ENCODE data around the gene RALGPS1.

RALGPS1 gene

GRCh38 chr9:127112735-127113161 lies 198.2 kb downstream of the RALGPS1 start:
- in situ Hi-C loops (cut with HindIII; ENCODE audit: low sequenced_read_pairs): no loop called here

GRCh38 chr9:127113191-127113972 lies 198.8 kb downstream of the RALGPS1 start:
- in situ Hi-C loops (cut with HindIII; ENCODE audit: low sequenced_read_pairs): no loop called here

- in situ Hi-C loops (cut with HindIII; ENCODE audit: low sequenced_read_pairs): no loop called here
These were observed 200.0 kb downstream of the RALGPS1 start for GRCh38 chr9:127114606-127115005.

GRCh38 chr9:127116088-127116726 lies 201.6 kb downstream of the RALGPS1 start:
- in situ Hi-C loops (cut with HindIII; ENCODE audit: low sequenced_read_pairs): no loop called here

GRCh38 chr9:127116957-127117356 lies 202.4 kb downstream of the RALGPS1 start:
- in situ Hi-C loops (cut with HindIII; ENCODE audit: low sequenced_read_pairs): no loop called here

GRCh38 chr9:127117801-127118200 lies 203.2 kb downstream of the RALGPS1 start:
- in situ Hi-C loops (cut with HindIII; ENCODE audit: low sequenced_read_pairs): no loop called here

GRCh38 chr9:127118597-127119319 lies 204.2 kb downstream of the RALGPS1 start:
- in situ Hi-C loops (cut with HindIII; ENCODE audit: low sequenced_read_pairs): no loop called here

GRCh38 chr9:127119320-127119709 lies 204.7 kb downstream of the RALGPS1 start:
- in situ Hi-C loops (cut with HindIII; ENCODE audit: low sequenced_read_pairs): no loop called here

- in situ Hi-C loops (cut with HindIII; ENCODE audit: low sequenced_read_pairs): no loop called here
These were observed 207.1 kb downstream of the RALGPS1 start for GRCh38 chr9:127121628-127122175.

- in situ Hi-C loops (cut with HindIII; ENCODE audit: low sequenced_read_pairs): no loop called here
These were observed 207.8 kb downstream of the RALGPS1 start, which contains the start of gene ANGPTL2 for GRCh38 chr9:127122176-127123063. ANGPTL2 (minus strand) TSS chr9:127122635; CDS start chr9:127108731, 13,904 bp downstream.

GRCh38 chr9:127123064-127123890 lies 208.7 kb downstream of the RALGPS1 start:
- in situ Hi-C loops (cut with HindIII; ENCODE audit: low sequenced_read_pairs): no loop called here

GRCh38 chr9:127124111-127124531 lies 209.5 kb downstream of the RALGPS1 start:
- in situ Hi-C loops (cut with HindIII; ENCODE audit: low sequenced_read_pairs): no loop called here

- in situ Hi-C loops (cut with HindIII; ENCODE audit: low sequenced_read_pairs): no loop called here
These were observed 210.2 kb downstream of the RALGPS1 start for GRCh38 chr9:127124792-127125191.

- in situ Hi-C loops (cut with HindIII; ENCODE audit: low sequenced_read_pairs): no loop called here
These were observed 212.4 kb downstream of the RALGPS1 start for GRCh38 chr9:127126971-127127370.

- in situ Hi-C loops (cut with HindIII; ENCODE audit: low sequenced_read_pairs): no loop called here
These were observed 213.9 kb downstream of the RALGPS1 start for GRCh38 chr9:127128341-127129072.

- in situ Hi-C loops (cut with HindIII; ENCODE audit: low sequenced_read_pairs): no loop called here
These were observed 214.6 kb downstream of the RALGPS1 start for GRCh38 chr9:127129073-127129717.

- in situ Hi-C loops (cut with HindIII; ENCODE audit: low sequenced_read_pairs): no loop called here
These were observed 215.1 kb downstream of the RALGPS1 start for GRCh38 chr9:127129718-127130085.

- in situ Hi-C loops (cut with HindIII; ENCODE audit: low sequenced_read_pairs): no loop called here
These were observed 215.7 kb downstream of the RALGPS1 start for GRCh38 chr9:127130235-127130634.
